ENCODE data around the gene GASK1A. TPM values are rescaled to one million over a fixed set of nuclear protein-coding genes. Genes with fewer than 3 reads are reported as not detected.

The GASK1A gene
- total RNA-seq, 1 experiment from 2014 or later: 5.4 TPM

DNA sequence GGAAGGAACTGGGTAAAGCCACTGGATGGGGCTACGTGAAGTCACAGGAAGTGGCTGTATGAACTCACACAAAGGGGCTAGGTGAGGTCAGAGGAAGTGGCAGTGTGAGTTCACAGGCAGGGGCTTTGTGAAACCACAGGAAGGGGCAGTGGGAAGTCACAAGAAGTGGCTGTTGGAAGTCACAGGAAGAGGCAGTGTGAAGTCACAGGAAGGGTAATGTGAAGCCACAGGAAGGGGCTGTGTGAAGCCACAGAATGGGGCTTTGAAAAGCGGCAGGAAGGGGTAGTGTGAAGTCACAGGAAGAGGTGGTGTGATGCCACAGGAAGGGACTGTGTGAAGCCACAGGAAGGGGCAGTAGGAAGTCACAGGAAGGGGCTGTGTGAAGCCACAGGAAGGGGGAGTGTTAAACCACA lies 34.6 kb downstream of the GASK1A start:
- Histone ChIP-seq H2AK5ac (ENCODE audit: insufficient read length, low read length) (no peak overlapping the region), H3K4me2 (ENCODE audit: insufficient read depth, insufficient read length, low read length) (no peak overlapping the region), H2BK12ac (ENCODE audit: insufficient read length, low read depth, low read length) (no peak overlapping the region), H2AFZ (ENCODE audit: low read length) (no peak overlapping the region), H4K8ac (replicated peaks; ENCODE audit: insufficient read length, low read depth, low read length) (no peak overlapping the region), H3K23ac (ENCODE audit: insufficient read length, low read depth, low read length) (no peak overlapping the region), H3K14ac (ENCODE audit: insufficient read depth, low read length) (peak overlapping the region; percentile 22; the same call in 1 of the 2 replicates), H3K27ac (ENCODE audit: insufficient read length, low read depth, low read length) (no peak overlapping the region), H4K5ac (ENCODE audit: insufficient read length, low read depth, low read length) (no peak overlapping the region), H3K79me1 (ENCODE audit: insufficient read depth, low read depth, low read length, poor library complexity, severe bottlenecking) (no peaks in the 10 kb centered on the region), H2BK20ac (ENCODE audit: low read depth, low read length, poor library complexity, severe bottlenecking) (no peak overlapping the region), H3K56ac (ENCODE audit: insufficient read length, low read depth, low read length) (no peak overlapping the region), H4K91ac (ENCODE audit: insufficient read length, low read depth, low read length) (no peak overlapping the region), H3K9ac (ENCODE audit: extremely low read depth, insufficient read length, low read length) (no peak overlapping the region), H3K27me3 (ENCODE audit: insufficient read depth, low read length) (no peaks in the 10 kb centered on the region), H3K79me2 (ENCODE audit: insufficient read depth, low read length) (no peaks in the 10 kb centered on the region), H3K9me3 (ENCODE audit: control insufficient read depth, low read depth, low read length) (no peaks in the 10 kb centered on the region), H2BK15ac (ENCODE audit: low read depth, low read length) (no peak overlapping the region), H3K18ac (ENCODE audit: insufficient read length, low read depth, low read length) (no peak overlapping the region), H3K23me2 (ENCODE audit: insufficient read length, low read depth, low read length, poor library complexity, severe bottlenecking) (no peaks in the 10 kb centered on the region), H3K4me1 (ENCODE audit: insufficient read depth, low read length) (no peaks in the 10 kb centered on the region), H4K20me1 (ENCODE audit: control insufficient read depth, insufficient read depth, insufficient read length) (no peaks in the 10 kb centered on the region), H3T11ph (ENCODE audit: low read length) (no peak overlapping the region), H2BK5ac (ENCODE audit: insufficient read length, low read length) (no peak overlapping the region), H3K4ac (ENCODE audit: low read depth, low read length) (no peak overlapping the region), H2BK120ac (ENCODE audit: low read depth, low read length, poor library complexity, severe bottlenecking) (no peak overlapping the region)
- DNase-seq: no peak
- H3K27ac Mint-ChIP-seq: no peak overlapping the region
- H3K9me3 Mint-ChIP-seq: no peaks in the 10 kb centered on the region; a peak in 1 of 5 replicates
- H3K4me3 Mint-ChIP-seq: no peak overlapping the region
- WGBS (ENCODE audit: extremely low coverage, insufficient read length, low lambda C conversion rate): no CpG with 5 or more reads among the region's 2 CpGs
- no peaks in the 10 kb centered on the region; a peak in 2 of 7 replicates for H3K36me3 Mint-ChIP-seq (ENCODE audit: insufficient read depth in 1 of 3, low read depth in 3 of 3)
- TF ChIP-seq, protein P1, sequence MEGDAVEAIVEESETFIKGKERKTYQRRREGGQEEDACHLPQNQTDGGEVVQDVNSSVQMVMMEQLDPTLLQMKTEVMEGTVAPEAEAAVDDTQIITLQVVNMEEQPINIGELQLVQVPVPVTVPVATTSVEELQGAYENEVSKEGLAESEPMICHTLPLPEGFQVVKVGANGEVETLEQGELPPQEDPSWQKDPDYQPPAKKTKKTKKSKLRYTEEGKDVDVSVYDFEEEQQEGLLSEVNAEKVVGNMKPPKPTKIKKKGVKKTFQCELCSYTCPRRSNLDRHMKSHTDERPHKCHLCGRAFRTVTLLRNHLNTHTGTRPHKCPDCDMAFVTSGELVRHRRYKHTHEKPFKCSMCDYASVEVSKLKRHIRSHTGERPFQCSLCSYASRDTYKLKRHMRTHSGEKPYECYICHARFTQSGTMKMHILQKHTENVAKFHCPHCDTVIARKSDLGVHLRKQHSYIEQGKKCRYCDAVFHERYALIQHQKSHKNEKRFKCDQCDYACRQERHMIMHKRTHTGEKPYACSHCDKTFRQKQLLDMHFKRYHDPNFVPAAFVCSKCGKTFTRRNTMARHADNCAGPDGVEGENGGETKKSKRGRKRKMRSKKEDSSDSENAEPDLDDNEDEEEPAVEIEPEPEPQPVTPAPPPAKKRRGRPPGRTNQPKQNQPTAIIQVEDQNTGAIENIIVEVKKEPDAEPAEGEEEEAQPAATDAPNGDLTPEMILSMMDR (conservative IDR thresholded peaks at IDR 0.05): no peak
- H3K27me3 Mint-ChIP-seq (ENCODE audit: low read depth): peaks cover 2% of the 10 kb centered on the region
- H3K4me1 Mint-ChIP-seq: no peaks in the 10 kb centered on the region

Data from H9 (cell line).